HK-2 (cell line): Measurements from ENCODE around the gene ENKD1.

Experiments
- DNase-seq: peaks from one replicate; pipeline ENCODE4 v3.0.0-alpha.2; 2018; ENCODE audit not compliant: unreplicated experiment

The ENKD1 gene

DNA sequence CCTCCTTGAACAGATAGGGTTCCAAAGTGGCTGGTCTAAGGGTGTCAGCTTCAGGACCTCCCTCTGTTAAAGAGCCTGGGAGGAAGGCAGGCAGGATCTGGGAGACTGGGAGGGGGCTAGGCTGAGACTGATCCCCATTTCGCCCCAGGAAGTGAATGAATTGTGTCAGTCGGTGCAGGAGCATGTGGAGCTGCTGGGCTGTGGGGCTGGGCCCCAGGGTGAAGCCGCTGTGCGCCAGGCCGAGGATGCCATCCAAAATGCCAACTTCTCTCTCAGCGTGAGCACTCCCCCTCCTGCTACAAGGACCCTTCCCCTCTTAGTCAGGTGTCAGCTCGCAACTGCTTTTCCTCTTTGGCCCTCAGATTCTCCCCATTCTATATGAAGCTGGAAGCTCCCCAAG, 15.5 kb downstream of the ENKD1 start:
- no peak for DNase-seq

GRCh38 chr16:67650023-67650422, 16.5 kb downstream of the ENKD1 start:
- DNase-seq, result no peak

DNA sequence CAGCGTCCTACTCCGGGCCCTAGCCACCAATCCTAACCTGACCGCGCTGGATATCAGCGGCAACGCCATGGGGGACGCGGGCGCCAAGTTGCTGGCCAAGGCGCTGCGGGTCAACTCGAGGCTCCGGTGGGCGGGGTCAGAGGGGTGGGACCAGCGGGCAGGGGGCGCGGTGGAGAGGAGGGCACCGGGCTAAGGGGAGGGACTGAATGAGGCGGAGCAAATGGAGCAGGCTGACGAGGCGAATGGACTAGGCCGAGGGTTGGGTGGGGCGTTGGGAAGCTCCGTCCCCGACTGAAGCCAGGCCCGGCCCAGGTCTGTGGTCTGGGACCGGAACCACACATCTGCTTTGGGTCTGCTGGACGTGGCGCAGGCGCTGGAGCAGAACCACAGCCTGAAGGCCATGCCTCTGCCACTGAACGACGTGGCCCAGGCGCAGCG, 17.0 kb downstream of the ENKD1 start:
- DNase-seq, result no peak

DNA sequence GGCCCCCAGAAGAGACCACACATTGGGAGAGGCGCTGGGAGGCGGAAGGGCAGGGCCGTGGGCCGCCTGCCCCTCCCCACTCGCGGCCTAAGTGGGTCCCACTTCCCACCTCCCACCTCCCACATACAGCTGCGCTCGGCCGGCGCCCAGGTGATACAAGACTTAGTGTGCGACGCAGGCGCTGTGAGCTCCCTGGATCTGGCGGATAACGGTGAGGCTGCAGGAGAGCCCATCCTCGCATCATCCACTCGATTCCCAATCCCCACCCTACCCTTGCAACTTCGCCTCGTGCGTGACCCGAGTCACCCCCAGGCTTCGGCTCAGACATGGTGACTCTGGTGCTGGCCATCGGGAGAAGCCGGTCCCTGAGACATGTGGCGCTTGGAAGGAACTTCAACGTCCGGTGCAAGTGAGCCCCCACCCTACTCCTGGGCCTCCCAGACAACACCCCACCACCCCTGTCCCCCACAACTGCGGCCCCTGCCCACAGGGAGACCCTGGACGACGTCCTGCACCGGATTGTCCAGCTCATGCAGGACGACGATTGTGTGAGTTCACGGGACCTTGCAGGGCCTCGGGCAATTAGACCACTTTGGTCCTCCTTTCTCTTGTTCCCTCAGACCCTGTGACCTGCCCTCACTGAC, 17.7 kb downstream of the ENKD1 start:
- no peak for DNase-seq

DNA sequence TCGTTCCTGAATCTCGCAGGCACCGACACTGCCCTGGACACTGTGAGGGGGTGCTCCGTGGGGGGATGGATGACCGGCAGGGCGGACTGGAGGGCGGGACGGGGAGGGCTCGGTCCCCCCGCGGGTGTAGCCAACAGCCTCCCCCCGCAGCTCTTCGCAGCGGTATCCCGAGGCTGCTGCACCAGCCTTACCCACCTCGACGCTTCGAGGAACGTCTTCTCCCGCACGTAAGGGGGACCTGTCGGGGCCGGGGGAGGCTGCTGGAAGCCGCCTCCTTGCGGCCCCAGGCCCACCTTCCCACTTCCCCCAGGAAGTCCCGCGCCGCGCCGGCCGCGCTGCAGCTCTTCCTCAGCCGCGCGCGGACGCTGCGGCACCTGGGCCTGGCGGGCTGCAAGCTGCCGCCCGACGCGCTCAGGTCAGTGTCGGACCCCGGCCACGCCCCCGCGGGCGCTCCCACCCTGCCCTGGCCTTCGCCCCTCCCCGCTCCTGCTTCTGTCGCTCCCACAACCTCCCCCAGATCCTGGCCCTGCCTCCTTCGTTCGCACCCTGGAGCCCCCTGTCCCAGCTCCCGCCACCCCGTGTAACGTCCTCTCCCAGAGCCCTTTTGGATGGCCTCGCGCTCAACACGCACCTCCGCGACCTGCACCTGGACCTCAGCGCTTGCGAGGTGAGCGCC, 18.3 kb downstream of the ENKD1 start:
- no peak for DNase-seq

DNA sequence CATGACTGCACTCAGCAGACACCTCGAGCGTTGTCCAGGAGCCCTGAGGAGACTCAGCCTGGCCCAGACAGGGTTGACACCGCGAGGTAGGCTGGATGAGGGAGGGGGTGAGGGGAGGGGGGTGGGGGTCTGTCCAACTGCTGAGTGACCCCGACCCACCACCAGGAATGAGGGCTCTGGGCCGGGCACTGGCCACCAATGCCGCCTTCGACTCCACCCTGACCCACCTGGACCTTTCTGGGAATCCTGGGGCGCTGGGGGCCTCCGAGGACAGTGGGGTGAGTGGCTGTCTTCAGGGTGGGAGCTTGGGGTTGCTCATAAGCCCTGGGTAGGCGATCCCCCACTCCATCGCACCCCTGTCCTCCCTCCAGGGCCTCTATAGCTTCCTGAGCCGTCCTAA, 18.9 kb downstream of the ENKD1 start:
- DNase-seq, result no peak

DNA sequence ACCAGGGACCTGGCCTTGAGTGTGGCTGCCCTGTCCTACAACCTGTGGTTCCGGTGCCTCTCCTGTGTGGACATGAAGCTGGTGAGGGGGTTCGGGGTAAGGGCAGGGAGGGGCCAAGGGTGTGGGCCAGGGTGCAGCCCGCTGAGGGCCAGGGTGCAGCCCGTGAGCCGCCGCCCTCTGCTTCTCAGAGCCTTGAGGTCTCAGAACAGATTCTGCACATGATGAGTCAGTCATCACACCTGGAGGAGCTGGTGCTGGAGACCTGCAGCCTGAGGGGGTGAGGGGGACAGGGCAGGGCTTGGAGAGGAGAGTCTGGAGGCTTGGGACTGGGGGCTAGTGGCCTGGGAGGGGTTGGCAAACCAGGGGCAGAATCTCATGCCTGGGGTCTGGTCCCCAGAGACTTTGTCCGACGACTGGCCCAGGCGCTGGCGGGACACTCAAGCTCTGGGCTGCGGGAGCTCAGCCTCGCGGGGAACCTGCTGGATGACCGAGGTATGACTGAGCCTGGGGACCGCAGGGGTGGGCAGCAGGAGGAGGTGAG, 19.4 kb downstream of the ENKD1 start:
- no peak for DNase-seq

GRCh38 chr16:67645397-67646121, 21.0 kb downstream of the ENKD1 start:
- no peak for DNase-seq

- DNase-seq, result no peak
Measured at GRCh38 chr16:67644038-67644437, 22.5 kb downstream of the ENKD1 start.

DNA sequence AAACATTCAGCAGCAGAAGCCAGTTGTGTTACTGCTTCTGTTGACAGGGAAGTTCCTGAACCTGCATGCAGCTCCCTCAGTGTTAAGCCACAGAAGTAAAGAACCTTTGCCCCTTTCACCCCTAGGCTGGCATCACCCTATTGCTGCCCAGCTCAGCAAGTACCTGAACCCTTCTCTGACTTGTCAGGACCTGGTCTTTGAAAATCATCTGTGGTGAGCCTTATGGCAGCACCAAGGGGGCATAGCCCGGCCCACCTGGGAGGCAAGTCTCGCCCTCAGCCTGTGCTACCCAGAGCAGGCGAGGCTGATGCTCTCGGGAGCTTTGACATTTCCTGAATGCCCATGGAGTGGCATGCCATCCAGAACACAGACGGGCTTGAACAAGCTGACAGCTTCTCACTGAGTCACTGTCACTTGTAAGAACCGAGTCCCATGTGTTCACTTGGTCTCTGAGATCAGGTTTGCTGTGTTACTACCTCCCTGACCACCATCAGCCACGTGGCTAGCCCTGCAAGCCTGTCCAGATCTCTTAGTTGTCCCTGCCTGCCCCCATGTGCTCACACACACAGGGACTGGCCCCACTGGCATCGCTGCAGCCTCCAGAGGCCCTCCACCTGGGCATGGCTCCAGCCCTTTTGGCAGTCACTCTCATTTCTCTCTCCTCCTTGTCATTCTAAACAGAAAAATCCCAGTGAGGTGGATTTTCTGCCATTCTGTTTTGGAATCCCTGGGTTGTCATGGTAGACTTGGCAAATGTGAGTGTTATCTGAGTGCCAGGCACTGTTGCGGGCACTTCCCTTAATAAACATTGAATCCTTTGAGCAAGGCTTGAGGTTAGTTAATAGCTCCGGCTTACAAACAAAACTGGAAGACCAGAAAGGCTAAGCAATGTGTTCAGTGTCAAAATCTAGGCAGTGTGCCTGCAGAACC, 24.5 kb downstream of the ENKD1 start:
- DNase-seq, result no peak

- DNase-seq, result no peak
Measured at GRCh38 chr16:67637625-67638024, 28.9 kb downstream of the ENKD1 start.

- no peak for DNase-seq
Measured at GRCh38 chr16:67636713-67637112, 29.8 kb downstream of the ENKD1 start.

DNA sequence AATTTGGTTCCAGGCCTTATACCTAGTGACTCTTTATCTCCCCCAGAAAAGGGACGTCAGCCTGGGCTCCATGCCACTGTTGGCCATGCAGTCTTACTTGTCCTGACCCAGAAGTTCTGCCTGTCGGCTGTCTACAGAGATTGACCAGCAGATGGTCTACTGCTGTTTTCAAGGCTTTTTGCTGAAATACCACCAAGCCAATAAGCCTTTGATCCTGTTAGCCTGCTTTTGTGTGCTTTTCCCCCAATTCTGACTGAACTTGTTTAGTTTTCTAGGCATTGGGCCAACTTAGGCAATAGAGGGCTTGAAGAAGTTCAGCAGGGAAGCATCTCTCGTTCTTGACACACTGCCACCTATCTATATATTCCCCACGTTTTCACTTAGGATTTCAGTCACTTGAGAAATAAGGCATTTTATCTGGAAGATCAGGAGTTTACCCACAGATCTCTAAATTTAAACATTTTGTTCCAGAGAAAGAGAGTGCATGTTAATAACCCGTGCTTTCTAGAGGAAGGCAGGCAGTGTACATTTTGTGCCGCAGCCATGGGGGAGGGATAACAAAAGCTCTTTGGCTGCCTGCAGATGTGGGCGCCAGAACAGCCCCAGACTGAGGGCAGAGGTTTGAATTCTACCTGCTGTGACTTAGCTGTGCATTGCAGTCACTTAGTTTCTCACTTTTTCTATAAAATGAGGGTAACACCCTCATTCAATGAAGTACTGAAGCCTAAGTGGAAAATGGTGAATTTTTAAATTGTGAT, 34.0 kb downstream of the ENKD1 start:
- no peak for DNase-seq

GRCh38 chr16:67628216-67628615, 38.3 kb downstream of the ENKD1 start:
- DNase-seq, result no peak

DNA sequence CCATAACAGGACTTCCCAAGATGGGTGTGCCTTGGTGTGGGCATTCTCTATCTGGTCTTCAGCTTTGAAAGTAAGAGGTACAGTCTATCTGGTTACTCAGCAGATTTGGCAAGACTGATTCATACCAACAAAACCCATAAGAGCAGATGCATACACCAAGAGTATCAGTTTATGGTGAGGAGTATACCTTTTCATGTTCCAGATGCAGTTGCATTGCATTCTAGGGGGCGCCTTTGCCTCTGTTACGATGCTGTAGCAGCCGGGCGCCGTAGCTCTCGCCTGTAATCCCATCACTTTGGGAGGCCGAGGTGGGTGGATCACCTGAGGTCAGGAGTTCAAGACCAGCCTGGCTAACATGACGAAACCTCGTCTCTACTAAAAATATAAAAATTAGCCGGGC, 52.7 kb downstream of the ENKD1 start:
- DNase-seq, result no peak
